HG03342 (cell line): Measurements from ENCODE around the gene MET.
A peak's percentile ranks its signal among the peaks of the same experiment; 100 is the strongest.

ENCODE experiments used
- ATAC-seq: cut with Tn5 transposase; IDR thresholded peaks from one replicate; pipeline ENCODE4 v1.9.1; 2021; ENCODE audit warnings: mild to moderate bottlenecking, moderate library complexity; ENCODE audit not compliant: unreplicated experiment

The MET gene

DNA sequence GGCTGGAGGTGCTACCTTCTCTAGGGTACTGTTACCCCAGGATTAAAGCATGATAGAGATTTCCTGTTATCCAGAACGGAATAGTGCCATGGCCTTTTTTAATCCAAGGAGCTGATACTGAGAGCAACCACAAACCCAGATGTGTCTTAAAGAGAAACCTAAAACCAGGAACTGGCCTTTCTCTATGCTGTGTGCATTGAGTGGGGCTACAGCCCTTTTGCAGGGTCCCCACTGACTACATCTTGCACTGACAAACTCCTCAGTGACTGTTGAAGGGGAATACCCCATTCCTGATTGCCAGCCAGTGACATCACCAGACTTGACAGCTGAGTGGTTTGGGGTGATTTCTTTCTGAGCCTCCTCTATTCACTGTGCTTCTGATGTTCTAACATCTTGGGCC is 108.5 kb downstream of the MET start:
- peak; percentile 65 for ATAC-seq

DNA sequence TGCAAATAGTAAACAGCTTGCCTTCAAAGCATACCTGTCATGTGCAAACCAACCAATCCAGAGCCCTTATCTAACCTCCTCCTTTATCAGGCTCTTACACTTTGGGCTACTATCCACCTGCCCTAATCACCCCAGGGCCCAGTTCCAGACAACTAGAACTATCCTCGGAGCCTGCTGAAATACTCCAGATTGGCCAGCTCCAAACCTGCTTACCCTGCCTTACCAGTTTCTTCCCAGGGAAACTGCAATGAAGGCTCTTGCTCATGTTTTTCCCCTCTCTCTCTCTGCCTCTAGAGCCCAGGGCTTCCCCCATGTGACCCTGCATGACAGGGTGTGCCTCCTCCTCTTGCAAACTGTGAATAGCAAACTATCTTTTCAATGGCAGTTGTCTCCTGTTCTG is 109.0 kb downstream of the MET start:
- ATAC-seq, result no peak

DNA sequence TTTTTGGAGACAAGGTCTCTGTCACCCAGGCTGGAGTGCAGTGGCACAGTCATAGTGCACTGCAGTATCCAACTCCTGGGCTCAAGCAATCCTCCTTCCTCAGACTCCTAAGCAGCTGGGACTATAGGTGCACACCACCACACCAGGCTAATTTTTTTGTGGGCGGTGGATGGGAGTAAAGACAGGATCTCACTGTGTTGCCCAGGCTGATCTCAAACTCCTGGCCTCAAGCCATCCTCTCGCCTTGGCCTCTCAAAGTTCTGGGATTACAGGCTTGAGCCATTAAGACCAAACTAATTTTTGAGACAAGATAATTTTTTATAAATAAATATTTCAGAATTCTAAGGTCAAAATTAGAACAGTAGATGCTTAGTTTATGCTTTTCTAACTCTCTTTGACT is 109.6 kb downstream of the MET start:
- no peak for ATAC-seq

DNA sequence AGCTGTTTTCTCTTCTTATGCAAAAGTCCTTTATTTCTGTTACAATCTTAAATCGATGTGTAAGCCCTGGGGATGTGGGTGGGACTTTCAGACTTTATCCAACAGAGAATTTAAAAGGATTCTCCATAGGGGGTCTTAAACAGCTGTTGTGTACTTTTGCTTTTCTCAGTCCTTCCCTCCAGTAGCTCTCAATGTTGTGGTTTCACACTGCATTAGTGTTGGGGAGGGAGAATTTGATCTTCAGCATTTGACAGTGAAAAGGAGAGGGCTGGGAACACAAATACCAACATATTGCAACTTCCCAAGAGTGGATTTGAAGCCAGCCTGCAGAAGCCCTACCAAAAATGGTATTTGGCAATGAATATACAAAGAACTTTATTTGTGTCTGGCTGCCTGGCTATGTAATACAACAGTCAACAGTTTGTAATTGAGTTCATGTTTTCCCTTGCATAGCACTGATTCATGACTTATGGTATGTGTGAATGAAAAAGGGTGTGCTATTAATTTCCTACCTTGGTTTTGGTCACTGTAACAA is 110.2 kb downstream of the MET start:
- no peak for ATAC-seq

DNA sequence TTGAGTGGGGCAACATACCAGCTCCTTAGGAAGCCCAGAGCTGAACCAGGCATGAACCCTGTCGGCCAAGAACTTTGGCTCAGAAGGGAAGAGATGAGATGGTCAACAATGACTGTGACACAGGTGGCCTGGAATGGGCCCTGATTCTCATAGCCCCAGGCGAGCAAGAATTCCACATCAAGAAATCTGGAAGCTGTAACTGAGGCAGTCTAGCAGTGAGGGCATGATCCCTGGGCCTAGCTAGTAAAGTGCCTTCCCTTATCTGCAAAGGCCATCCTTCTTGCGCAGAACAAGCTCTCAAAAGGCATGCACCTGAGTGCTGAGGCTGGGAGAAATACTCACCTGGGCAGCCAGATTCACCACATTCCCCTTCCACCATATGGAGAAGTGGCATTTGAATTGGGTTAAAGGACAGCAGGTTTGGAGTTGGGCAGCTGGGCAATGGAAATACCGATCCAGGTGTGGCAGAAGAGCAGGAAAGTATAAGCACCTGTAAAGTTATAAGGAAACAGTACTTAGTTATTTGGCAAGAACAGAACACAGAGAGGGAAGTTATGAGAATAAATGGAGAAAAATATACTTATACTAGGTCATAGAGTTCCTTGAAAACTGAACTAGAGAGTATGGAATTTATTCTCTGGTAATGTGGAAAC is 111.8 kb downstream of the MET start:
- ATAC-seq, result no peak

DNA sequence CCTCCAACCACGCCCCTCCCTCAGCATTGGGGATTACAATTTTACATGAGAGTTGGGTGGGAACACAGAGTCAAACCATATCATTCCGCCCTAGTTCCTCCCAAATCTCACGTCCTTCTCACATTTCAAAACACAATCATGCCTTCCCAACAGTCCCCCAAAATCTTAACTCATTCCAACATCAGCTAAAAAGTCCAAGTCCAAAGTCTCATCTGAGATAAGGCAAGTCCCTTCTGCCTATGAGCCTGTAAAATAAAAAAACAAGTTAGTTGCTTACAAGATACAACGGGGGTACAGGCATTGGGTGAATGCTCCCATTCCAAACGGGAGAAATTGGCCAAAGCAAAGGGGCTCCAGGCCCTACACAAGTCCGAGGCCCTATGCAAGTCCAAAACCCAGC is 112.7 kb downstream of the MET start:
- ATAC-seq, result no peak

DNA sequence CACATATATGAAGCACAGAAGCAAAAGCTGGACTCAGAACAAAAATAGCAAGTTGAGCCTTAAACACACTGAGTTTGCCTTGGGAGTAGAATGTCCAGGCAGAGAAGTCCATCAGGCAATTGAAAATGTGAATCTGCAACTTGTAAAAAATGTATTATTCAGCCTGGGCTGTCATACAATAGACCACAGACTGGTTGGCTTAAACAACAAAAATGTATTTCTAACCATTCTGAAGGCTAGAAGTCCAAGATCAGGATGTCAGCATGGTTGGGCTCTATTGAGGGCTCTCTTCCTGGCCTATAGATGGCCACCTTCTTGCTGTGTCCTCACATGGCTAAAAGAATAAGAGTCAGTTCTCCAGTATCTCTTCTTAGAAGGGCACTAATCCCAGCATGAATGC is 113.8 kb downstream of the MET start:
- ATAC-seq, result no peak

DNA sequence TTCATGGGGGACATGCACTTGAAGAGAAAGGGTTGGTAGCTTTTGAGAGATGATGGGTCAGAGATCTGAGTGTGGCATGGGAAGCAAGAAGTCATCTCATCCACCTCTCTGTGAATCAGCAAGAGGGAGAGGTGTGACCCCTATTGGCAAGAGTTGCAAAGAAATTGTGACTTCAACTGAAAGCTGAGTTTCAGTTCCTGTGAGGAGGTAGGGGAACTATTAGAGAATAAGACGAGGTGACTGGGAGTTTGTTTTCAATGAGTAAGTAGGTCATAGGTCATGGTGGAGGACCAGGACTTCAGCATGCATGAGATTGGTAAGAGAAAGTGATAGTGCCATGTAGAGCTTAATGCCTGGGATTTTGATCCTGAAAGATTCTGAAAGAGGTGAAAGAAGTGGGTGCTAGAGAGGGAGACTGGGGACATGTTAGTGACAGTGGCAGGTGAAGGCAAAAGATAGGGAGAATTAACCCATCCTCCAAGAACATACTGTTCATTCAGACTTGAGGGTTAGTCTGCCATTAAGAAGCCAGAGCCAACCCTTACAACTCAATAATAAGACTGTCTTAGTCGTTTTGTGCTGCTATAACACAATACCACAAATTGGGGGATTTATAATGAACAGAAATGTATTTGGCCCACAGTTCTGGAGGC is 114.9 kb downstream of the MET start:
- ATAC-seq, result peak; percentile 100

DNA sequence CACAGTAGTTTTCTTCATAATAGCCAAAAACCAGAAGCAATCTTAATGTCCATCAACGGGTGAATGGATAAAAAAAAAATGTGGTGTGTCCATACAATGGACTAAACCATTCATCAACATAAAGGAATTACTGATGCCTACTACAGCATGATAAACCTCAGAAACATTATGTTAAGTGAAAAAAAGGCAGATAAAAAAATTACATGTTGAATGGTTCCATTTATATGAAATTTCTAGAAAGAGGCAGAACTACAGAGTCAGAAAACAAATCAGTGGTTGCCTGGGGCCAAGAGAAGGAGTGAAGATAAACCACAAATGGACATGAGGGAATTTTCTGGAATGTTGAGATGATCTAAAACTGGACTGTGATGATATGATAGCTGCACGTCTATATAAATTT is 115.9 kb downstream of the MET start:
- ATAC-seq, result no peak

DNA sequence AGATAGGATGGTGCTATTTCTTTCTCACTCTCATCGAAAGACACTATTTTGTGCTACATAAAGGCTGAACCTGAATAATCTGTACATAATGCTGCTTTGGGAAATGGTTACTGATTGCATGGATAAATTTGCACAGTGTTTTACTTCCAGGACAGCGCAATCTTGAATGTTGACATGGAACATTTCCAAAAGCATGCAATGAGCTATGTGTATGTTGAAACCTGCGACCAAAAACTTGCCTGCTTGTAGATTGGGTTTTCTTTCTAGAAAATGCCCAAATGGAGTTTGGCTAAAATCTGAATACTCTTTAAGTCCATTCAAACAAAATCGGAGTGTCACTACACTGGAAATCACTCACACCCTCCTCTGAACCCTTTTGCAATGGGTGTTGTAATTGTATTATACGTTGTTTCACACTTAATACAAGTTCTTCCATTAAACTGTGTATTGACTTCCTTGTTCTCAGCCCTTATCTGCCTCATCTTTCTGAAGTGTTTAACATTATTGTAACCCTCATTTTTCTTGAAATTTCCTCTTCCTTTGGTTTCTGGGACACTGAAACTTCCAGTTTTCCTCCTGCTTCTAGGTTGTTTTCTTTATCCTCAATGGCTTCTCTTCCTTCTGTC is 116.7 kb downstream of the MET start:
- no peak for ATAC-seq

DNA sequence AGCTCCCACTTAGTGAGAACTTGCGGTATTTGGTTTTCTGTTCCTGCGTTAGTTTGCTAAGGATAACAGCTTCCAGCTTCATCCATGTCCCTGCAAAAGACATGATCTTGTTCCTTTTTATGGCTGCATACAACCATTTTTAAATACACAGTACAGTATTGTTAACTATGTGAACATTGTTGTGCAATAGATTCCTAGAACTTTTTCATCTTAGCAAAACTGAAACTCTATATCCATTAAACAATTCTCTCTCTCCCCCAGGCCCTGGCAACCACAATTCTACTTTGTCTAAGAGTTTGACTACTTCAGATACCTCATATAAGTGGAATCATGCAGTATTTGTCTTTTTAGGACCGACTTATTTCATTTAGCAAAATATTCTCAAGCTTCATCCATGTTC is 118.0 kb downstream of the MET start:
- ATAC-seq, result no peak

DNA sequence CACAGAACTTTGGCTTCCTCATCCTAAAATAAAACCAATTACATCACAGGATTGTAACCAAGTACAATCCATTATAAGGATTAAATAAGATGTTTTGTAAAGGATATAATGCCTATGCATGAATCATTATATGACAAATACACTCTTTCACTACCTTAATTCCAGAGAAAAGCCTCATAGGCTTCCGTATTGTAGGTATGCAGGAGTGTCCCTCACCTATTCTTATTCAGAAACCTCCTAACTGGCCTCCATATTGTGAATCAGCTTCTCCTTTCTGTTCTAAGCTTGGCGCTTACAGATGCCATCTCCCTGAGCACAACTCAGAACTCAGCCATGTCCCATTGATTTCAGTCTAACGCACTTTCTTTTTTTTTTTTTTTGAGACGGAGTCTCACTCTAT is 120.8 kb downstream of the MET start:
- ATAC-seq, result no peak

DNA sequence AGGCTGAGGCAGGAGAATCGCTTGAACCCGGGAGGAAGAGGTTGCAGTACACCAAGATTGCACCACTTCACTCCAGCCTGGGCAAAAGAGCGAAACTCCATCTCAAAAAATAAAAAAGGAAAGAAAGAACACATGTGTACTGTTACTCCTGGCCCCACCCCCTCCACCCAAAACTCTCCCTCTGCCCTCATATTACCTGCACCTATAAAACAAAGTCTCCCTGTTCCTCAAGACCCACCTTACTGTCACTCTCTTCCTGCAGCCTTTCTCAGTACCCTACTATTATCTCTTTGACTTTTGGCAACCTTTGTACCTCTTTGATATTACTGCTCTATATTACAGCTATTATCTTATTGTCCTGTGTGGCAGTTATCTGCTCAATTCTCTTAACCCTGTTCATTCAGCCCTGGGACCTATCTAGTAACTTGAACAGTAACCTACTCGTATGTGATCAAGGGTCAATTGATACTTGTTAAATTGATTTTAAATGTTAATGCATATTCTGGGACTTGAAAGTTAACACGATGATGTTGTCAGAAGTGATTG is 121.9 kb downstream of the MET start:
- ATAC-seq, result no peak

DNA sequence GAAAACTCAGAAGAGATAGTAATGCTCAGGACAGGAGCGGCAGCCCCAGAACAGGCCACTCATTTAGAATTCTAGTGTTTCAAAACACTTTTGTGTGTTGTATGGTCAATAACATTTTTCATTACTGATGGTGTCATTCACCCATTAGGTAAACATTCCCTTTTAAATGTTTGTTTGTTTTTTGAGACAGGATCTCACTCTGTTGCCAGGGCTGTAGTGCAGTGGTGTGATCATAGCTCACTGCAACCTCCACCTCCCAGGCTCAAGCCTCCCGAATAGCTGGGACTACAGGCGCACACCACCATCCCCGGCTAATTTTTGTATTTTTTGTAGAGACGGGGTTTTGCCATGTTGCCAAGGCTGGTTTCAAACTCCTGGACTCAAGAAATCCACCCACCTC is 124.5 kb downstream of the MET start:
- ATAC-seq, result no peak

DNA sequence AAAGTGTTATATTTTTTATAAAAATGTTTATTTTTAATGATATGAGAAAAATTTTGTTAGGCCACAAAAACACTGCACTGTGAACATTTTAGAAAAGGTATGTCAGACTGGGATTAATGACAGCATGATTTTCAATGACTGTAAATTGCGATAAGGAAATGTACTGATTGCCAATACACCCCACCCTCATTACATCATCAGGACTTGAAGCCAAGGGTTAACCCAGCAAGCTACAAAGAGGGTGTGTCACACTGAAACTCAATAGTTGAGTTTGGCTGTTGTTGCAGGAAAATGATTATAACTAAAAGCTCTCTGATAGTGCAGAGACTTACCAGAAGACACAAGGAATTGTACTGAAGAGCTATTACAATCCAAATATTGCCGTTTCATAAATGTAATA is 125.6 kb downstream of the MET start:
- ATAC-seq, result no peak

DNA sequence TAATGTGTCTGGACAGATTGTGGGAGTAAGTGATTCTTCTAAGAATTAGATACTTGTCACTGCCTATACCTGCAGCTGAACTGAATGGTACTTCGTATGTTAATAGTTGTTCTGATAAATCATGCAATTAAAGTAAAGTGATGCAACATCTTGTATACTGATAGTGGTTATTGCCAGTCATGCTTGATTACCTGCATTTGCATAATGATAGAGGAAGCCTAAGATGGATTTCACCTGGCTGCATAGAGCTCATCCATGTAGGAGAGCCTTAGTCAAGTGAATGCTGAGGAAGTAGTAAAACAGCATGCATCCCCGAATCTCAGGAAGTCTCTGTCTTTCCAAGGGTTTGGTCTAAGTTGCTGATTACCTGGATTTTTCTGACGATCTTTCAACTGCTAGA is 126.2 kb downstream of the MET start:
- no peak for ATAC-seq

DNA sequence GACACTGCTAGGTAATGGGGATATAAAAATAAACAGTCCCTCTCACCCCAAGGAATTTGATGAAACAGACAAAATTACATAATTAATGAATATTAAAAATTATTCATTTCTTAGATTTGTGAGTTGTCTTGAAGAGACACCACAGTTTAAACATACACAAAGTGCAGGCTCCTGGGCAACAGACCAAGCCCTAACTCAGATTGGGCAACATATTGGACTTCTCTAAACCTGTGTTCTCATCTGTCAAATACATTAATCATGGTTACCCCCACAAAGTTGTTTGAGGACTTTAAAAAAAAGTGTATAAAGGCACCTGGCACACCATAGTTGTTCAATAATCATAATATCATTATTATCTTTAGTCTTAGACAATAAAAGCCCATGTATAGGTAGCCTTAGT is 127.9 kb downstream of the MET start:
- no peak for ATAC-seq

DNA sequence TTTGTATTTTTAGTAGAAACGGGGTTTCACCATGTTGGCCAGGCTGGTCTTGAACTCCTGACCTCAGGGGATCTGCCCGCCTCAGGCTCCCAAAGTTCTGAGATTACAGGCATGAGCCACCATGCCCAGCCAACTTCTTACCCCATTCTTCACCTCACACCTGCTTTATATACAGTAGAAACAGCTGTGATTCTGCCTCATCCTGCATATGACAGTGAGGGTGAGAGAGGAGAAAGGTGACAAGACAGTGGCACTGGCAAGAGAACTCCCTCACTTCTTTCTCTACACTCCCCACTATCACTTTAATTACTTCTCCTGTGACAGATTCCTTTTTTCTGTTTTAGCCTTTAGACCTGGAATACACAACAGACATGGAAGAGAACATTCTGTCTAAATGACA is 128.6 kb downstream of the MET start:
- no peak for ATAC-seq

DNA sequence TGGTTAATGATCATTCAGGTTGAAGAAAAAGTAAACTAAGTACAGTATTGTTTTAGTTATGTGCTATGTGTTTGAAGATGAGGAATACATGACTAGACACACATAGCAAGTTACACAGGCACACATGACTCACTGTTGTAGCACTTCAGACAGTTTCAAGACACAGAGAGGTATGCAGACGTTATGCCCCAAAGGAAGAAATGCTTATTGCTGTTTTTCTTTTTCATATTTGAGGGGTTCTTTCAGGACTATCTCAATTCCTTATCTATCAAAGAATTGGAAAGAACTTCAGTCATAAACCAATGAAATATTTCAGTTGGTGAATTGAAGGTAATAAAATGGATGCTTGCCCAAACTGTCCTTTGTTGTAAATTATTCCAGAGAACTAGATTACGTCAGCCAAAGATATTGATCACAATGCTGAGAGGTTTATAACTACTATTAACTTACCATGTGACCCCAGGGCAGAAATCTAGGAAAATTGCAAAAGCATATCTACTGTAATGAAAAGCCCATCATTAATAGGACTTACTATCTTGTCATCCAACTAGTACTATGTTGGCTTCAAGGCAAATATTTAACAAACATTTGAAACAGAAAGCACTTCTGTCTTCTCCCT is 129.2 kb downstream of the MET start:
- ATAC-seq, result no peak

DNA sequence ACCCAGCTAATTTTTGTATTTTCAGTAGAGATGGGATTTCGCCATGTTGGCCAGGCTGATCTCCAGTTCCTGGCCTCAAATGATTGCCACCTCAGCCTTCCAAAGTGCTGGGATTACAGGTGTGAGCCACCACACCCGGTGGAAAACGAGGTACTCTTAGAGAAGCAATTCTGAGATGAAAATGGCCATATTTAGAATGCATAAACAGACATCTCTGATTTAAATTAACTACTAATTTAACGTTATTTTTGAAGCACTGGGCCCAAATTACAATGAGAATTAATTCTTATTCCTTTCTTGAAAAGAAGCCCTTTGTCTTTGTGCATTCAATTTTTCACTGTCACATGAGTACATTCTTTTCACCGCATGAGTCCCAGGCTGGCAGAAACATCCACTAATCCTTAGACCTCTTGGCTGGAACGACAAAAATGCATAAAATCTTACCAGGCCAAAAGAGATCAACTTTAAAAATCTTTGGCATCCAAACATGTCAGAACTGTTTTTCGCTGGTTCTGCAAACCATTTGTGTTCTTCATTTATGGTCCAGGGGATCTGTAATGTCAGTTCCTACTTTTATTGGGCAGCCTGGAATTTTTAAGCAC is 130.2 kb downstream of the MET start:
- ATAC-seq, result no peak

DNA sequence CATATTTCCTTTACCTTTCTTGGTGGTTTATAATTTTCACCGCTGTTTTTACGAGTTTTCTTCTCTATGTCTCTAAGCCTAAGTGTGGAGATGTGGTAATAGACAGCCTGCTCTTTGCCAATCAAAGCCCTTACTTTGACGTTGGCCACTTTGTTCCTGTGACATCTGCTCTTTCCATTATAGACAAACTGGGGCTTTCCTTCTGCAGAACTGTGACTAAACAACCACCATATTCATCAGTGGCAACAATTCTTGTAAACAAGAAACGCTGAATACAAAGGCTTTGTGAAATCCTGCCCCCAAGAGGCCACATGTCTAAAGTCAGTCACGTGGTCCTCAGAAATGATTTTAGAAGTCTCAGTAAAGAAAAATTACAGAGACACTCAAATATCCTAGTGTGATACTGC is 130.8 kb downstream of the MET start:
- ATAC-seq, result peak; percentile 89
